Activated CD8-positive, alpha-beta memory T cell treated with anti-CD3 and anti-CD28 coated beads, Interleukin-2, amount 50 U/mL, for 4 hours (primary cell): ENCODE results near the gene TOLLIP.

Source experiments
- DNase-seq: peaks from one replicate; pipeline ENCODE4 v3.0.0-alpha.2; 2020

The TOLLIP gene

GRCh38 chr11:1228101-1228821, 81.2 kb downstream of the TOLLIP start:
- DNase-seq = no peak

- DNase-seq = no peak
Observed at GRCh38 chr11:1227551-1228100, 81.8 kb downstream of the TOLLIP start.

- no peak for DNase-seq
Observed at GRCh38 chr11:1226986-1227550, 82.4 kb downstream of the TOLLIP start.

- DNase-seq = peak; percentile 20
Observed at GRCh38 chr11:1226226-1226985, 83.0 kb downstream of the TOLLIP start.

GRCh38 chr11:1225386-1226225, 83.8 kb downstream of the TOLLIP start:
- no peak for DNase-seq

GRCh38 chr11:1224491-1225385, 84.7 kb downstream of the TOLLIP start:
- peak; percentile 11 for DNase-seq
